A549 (cell line): ENCODE results near the gene SLC9A9. TPM values are rescaled to one million over a fixed set of nuclear protein-coding genes. Genes with fewer than 3 reads are reported as not detected.
"Not testable (repeated sequence)": the region's sequence is repeated elsewhere in the genome, so short reads cannot be mapped to it uniquely, and the experiment has no call there.

ENCODE experiments used
- ATAC-seq, 2 experiments: fragments of 200-7000 bp in 1 of 2; fragments of >200 bp in 1 of 2; cut with Nextera tagmentation in 1 of 2; cut with Tn5 transposase in 1 of 2; 3 replicates each; pipeline versions ENCODE4 v1.8.0 to v1.9.1; 2018 to 2020; ENCODE audit warnings: mild to moderate bottlenecking in 1 of 2, moderate library complexity in 1 of 2
- CTCF ChIA-PET: fragments of 300-600 bp; sonication (Branson Sonifier 250); formaldehyde crosslinking; extraction: SDS; loops from one replicate; lab custom pipeline; 2021; ENCODE audit warnings: antibody characterized with exemption, inconsistent platforms; lab: Yijun Ruan, JAX
- POLR2A ChIA-PET: fragments of 350-600 bp; formaldehyde crosslinking; extraction: SDS; loops from one replicate; lab custom pipeline; 2021; ENCODE audit warnings: antibody characterized with exemption, inconsistent platforms; lab: Yijun Ruan, JAX
- DNase-seq, 2 experiments: peaks; one replicate each; pipeline versions ENCODE4 v3.0.0 to v3.0.0-alpha.2; 2011 to 2016; ENCODE audit warnings: low read depth in 1 of 2, low spot score in 1 of 2
- FAIRE-seq: peaks from 2 replicates; lab custom pipeline; 2011; peaks lifted over from hg19 to GRCh38; lab: Jason Lieb, UNC
- H3K27ac ChIP-seq, 2 experiments: fragments of >200 bp; sonication (Bioruptor Twin); formaldehyde crosslinking; 3 replicates each; pipeline ENCODE4 v1.5.1; 2016 to 2017
- H3K4me1 ChIP-seq: fragments of >200 bp; sonication (Bioruptor Twin); formaldehyde crosslinking; 3 replicates; pipeline ENCODE4 v1.6.1; 2016
- H3K4me2 ChIP-seq: fragments of >200 bp; sonication (Bioruptor Twin); formaldehyde crosslinking; 3 replicates; pipeline ENCODE4 v1.6.1; 2016
- H3K4me3 ChIP-seq: fragments of >200 bp; sonication (Bioruptor Twin); formaldehyde crosslinking; 3 replicates; pipeline ENCODE4 v1.5.1; 2016
- H3K9me3 ChIP-seq: fragments of >200 bp; sonication (Bioruptor Twin); formaldehyde crosslinking; 3 replicates; pipeline ENCODE4 v1.6.1; 2016
- BHLHE40 ChIP-seq: IDR thresholded peaks from 2 replicates; pipeline ENCODE4 v1.6.1; 2012; ENCODE audit warnings: low read depth, low read length, inconsistent platforms
- CHD2 ChIP-seq: fragments of 150-350 bp; IDR thresholded peaks from 2 replicates; pipeline ENCODE4 v1.6.1; 2014; ENCODE audit warnings: low read length; ENCODE audit not compliant: partially characterized antibody
- EHF ChIP-seq: fragments of 250-450 bp; sonication (Bioruptor Pico); IDR thresholded peaks from 2 replicates; pipeline ENCODE4 v1.5.0; 2020; ENCODE audit warnings: mild to moderate bottlenecking
- EHMT2 ChIP-seq: fragments of 200-600 bp; sonication (generic); IDR thresholded peaks from 2 replicates; pipeline ENCODE4 v1.6.1; 2016; ENCODE audit warnings: antibody characterized with exemption, low read depth, mild to moderate bottlenecking, moderate library complexity
- FOSB ChIP-seq: fragments of 250-450 bp; sonication (Bioruptor Pico); IDR thresholded peaks from 2 replicates; pipeline ENCODE4 v1.5.0; 2020; ENCODE audit warnings: mild to moderate bottlenecking, moderate library complexity
- FOSL2 ChIP-seq, 2 experiments: fragments of 450-650 bp in 1 of 2; fragments of >200 bp in 1 of 2; sonication (Bioruptor Twin) in 1 of 2; formaldehyde crosslinking; IDR thresholded peaks; 2 replicates each; pipeline versions ENCODE4 v1.5.0 to v1.6.1; 2016 to 2020; ENCODE audit warnings: mild to moderate bottlenecking in 1 of 2, moderate library complexity in 1 of 2
- HDAC2 ChIP-seq: fragments of 200-600 bp; sonication (generic); IDR thresholded peaks from 2 replicates; pipeline ENCODE4 v1.6.1; 2016
- HEYL ChIP-seq: fragments of 250-450 bp; sonication (Bioruptor Pico); IDR thresholded peaks from 2 replicates; pipeline ENCODE4 v1.8.0; 2021; ENCODE audit warnings: mild to moderate bottlenecking, moderate library complexity
- HOXB13 ChIP-seq: fragments of 250-450 bp; sonication (Bioruptor Pico); IDR thresholded peaks from 2 replicates; pipeline ENCODE4 v1.5.0; 2020; ENCODE audit warnings: low read depth, mild to moderate bottlenecking, moderate library complexity
- HOXB5 ChIP-seq: fragments of 250-450 bp; sonication (Bioruptor Pico); IDR thresholded peaks from 2 replicates; pipeline ENCODE4 v1.5.0; 2020; ENCODE audit warnings: mild to moderate bottlenecking, moderate library complexity
- KDM5A ChIP-seq: fragments of 200-600 bp; sonication (generic); IDR thresholded peaks from 2 replicates; pipeline ENCODE4 v1.6.1; 2016; ENCODE audit warnings: antibody characterized with exemption, mild to moderate bottlenecking
- NR3C1 ChIP-seq: fragments of >200 bp; sonication (Bioruptor Twin); formaldehyde crosslinking; IDR thresholded peaks from 3 replicates; pipeline ENCODE4 v1.6.1; 2017
- PHF8 ChIP-seq: fragments of 200-600 bp; sonication (generic); IDR thresholded peaks from 2 replicates; pipeline ENCODE4 v1.6.1; 2016; ENCODE audit warnings: low read depth, mild to moderate bottlenecking, antibody characterized with exemption, moderate library complexity, borderline replicate concordance
- POLR2AphosphoS2 ChIP-seq: conservative IDR thresholded peaks from 2 replicates; pipeline ENCODE4 v1.6.1; 2012; ENCODE audit warnings: low read length, improper control_type of control experiment, inconsistent platforms
- RARB ChIP-seq: fragments of 250-450 bp; sonication (Bioruptor Pico); IDR thresholded peaks from 2 replicates; pipeline ENCODE4 v1.8.0; 2021; ENCODE audit warnings: mild to moderate bottlenecking, moderate library complexity
- RCOR1 ChIP-seq: fragments of 150-350 bp; IDR thresholded peaks from 2 replicates; pipeline ENCODE4 v1.6.1; 2014; ENCODE audit warnings: antibody characterized with exemption, low read length, low read depth
- RNF2 ChIP-seq: fragments of 200-600 bp; sonication (generic); IDR thresholded peaks from 2 replicates; pipeline ENCODE4 v1.6.1; 2016; ENCODE audit warnings: low read depth, mild to moderate bottlenecking, antibody characterized with exemption, moderate library complexity, borderline replicate concordance
- SREBF2 ChIP-seq: fragments of 450-650 bp; IDR thresholded peaks from 2 replicates; pipeline ENCODE4 v1.6.1; 2014; ENCODE audit warnings: mild to moderate bottlenecking, moderate library complexity
- TP53 ChIP-seq: fragments of 250-450 bp; sonication (Bioruptor Pico); IDR thresholded peaks from 2 replicates; pipeline ENCODE4 v1.5.0; 2021; ENCODE audit warnings: mild to moderate bottlenecking, moderate library complexity
- ZC3H11A ChIP-seq: fragments of 450-650 bp; IDR thresholded peaks from 2 replicates; pipeline ENCODE4 v1.6.1; 2014; ENCODE audit warnings: antibody characterized with exemption, mild to moderate bottlenecking
- ZFP36 ChIP-seq: fragments of 450-650 bp; IDR thresholded peaks from 2 replicates; pipeline ENCODE4 v1.6.1; 2014; ENCODE audit warnings: borderline replicate concordance; ENCODE audit not compliant: partially characterized antibody
- ZSCAN20 ChIP-seq: fragments of 250-450 bp; sonication (Bioruptor Pico); IDR thresholded peaks from 2 replicates; pipeline ENCODE4 v1.8.0; 2022; ENCODE audit warnings: mild to moderate bottlenecking, moderate library complexity
- WGBS: methylation state at CpG from one replicate; pipeline ENCODE4 v1.1.6; 2017; ENCODE audit errors: missing lambda C conversion rate; 5-methylcytosine and 5-hydroxymethylcytosine counted together
- polyA plus RNA-seq, 4 experiments: library from polyadenylated mRNA; depleted of rRNA in 3 of 4; stranded (reverse); fragments of >200 nt; fragmentation: RNase III in 1 of 4; extraction: RNeasy Plus Mini Kit Qiagen cat#74134 plus additional on column Dnase treatment in 1 of 4; gene quantifications; 2 replicates in 3 of 4; 3 replicates in 1 of 4; pipeline ENCODE4 v1.2.3, GENCODE V29; 2011 to 2017
- TF ChIP-seq, protein P1 (sequence below): IDR thresholded peaks from 2 replicates; pipeline ENCODE4 v1.6.1; 2012
- TF ChIP-seq, protein P2 (sequence below): fragments of 250-450 bp; sonication (Bioruptor Pico); IDR thresholded peaks from 2 replicates; pipeline ENCODE4 v1.5.0; 2020; ENCODE audit warnings: low read depth, mild to moderate bottlenecking, moderate library complexity
- TF ChIP-seq, protein P3 (sequence below): fragments of >200 bp; sonication (Bioruptor Twin); formaldehyde crosslinking; IDR thresholded peaks from 3 replicates; pipeline ENCODE4 v1.6.1; 2016

Gene SLC9A9
- polyA plus RNA-seq, 2 of the 4 experiments (the other 2 are of a cell fraction), result 0.10 to 0.32 TPM

DNA sequence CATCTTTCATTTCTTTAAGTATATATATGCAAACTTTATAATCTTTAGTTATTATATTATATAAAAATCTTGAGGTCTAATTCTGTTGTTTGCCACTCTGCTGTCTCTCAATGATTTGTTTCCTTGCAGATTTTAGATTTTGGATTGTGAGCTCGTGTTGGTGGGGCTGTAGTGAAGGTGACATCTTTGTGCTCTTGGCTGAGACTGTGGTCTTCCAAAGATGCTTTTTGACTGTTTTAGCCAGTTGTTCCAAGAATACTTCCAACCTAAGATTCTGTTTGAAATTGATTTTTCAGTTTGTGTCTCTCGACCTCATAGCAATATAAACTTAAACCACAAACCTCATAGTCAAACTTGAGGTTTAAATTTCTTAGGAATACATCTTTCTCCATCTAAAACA lies 326.5 kb downstream of the SLC9A9 start:
- CTCF ChIA-PET, result no interaction called here
- DNase-seq (no peak), ATAC-seq (no peak), FAIRE-seq (no peak)
- Histone ChIP-seq H3K4me2 (no peak overlapping the region), H3K4me3 (no peak overlapping the region), H3K9me3 (no peaks in the 10 kb centered on the region), H3K4me1 (no peaks in the 10 kb centered on the region), H3K27ac (no peak overlapping the region)
- no peak for TF ChIP-seq FOSB
- no peak for TF ChIP-seq HDAC2
- no peak for TF ChIP-seq ZSCAN20 (CRISPR knock-in tag)
- TF ChIP-seq SREBF2, result no peak
- no peak for TF ChIP-seq RNF2
- TF ChIP-seq KDM5A, result no peak
- TF ChIP-seq CHD2, result no peak
- TF ChIP-seq RCOR1, result no peak
- TF ChIP-seq HOXB5 (CRISPR knock-in tag), result no peak
- TF ChIP-seq FOSL2 (IDR thresholded peaks at IDR 0.05), result no peak
- TF ChIP-seq FOSL2 (CRISPR knock-in tag; IDR thresholded peaks at IDR 0.05), result no peak
- no peak for TF ChIP-seq TP53 (CRISPR knock-in tag)
- no peak for TF ChIP-seq RARB
- TF ChIP-seq HOXB13 (CRISPR knock-in tag), result no peak
- TF ChIP-seq, protein P1, sequence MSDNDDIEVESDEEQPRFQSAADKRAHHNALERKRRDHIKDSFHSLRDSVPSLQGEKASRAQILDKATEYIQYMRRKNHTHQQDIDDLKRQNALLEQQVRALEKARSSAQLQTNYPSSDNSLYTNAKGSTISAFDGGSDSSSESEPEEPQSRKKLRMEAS, result no peak
- TF ChIP-seq EHF (CRISPR knock-in tag), result no peak
- no peak for TF ChIP-seq HEYL (CRISPR knock-in tag)
- TF ChIP-seq ZFP36, result no peak
- no peak for TF ChIP-seq NR3C1
- POLR2A ChIA-PET, result no interaction called here
- WGBS, result 6% methylated on average over 2 of the region's 2 CpGs

DNA sequence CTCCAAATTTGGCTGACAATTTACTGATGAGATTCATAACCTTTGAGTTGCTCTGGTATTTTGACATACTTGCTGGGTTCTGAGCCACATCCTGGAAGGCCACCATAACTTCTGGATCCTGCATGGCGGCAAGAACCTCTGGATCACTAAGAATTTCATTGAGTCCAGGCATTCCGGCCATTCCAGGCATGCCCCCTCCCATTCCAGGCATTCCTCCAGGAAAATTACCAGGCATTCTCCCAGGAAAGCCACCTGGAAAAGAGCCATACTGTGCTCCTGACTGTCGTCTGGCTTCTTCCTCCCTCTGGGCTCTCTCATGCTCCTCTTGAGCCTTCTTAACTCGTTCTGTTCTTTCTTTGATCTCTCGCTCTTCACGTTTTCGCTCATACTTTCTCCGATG lies 331.1 kb downstream of the SLC9A9 start:
- FAIRE-seq, ATAC-seq, H3K9me3 ChIP-seq, H3K4me1 ChIP-seq, H3K4me2 ChIP-seq, DNase-seq, H3K4me3 ChIP-seq, CTCF ChIA-PET, H3K27ac ChIP-seq, POLR2A ChIA-PET: not testable (repeated sequence)
- WGBS, result 50% methylated on average over 8 of the region's 8 CpGs

DNA sequence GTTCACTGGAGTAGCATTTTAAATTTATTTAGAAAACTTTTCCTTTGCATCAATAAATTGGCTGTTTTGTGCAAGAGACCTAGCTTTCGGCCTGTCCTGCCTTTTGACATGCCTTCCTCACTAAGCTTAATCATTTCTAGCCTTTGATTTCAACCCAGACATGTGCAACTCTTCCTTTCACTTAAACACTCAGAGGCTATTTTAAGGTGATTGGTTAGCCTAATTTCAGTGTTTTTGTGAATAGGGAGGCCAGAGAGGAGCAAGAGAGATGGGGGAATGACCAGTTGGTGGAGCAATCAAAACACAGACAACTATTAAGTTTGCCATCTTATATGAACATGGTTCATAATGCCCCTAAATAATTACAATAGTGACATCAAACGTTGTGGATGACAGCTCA lies 333.4 kb downstream of the SLC9A9 start:
- Histone ChIP-seq H3K9me3 (no peaks in the 10 kb centered on the region), H3K4me2 (no peak overlapping the region), H3K4me1 (0 out of 3 replicates have a peak, but pooled peaks cover 3% of the 10 kb centered on the region)
- POLR2A ChIA-PET, result no interaction called here
- 22% methylated on average over 2 of the region's 2 CpGs for WGBS
- CTCF ChIA-PET, result interaction anchor here (0.8 kb wide), 1 partner anchor 8 kb away, joined by 3 read pairs; no protein-coding TSS in a partner anchor
- ATAC-seq, result no peak
- no peak for TF ChIP-seq RARB
- TF ChIP-seq, protein P2, sequence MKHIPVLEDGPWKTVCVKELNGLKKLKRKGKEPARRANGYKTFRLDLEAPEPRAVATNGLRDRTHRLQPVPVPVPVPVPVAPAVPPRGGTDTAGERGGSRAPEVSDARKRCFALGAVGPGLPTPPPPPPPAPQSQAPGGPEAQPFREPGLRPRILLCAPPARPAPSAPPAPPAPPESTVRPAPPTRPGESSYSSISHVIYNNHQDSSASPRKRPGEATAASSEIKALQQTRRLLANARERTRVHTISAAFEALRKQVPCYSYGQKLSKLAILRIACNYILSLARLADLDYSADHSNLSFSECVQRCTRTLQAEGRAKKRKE (CRISPR knock-in tag), result no peak
- no peak for TF ChIP-seq POLR2AphosphoS2
- TF ChIP-seq BHLHE40, result no peak
- no peak for TF ChIP-seq ZC3H11A
- TF ChIP-seq, all 56 proteins: peak for 0
- no peak overlapping the region for H3K27ac ChIP-seq
- no peak overlapping the region for H3K4me3 ChIP-seq
- DNase-seq, result no peak
- FAIRE-seq, result no peak

DNA sequence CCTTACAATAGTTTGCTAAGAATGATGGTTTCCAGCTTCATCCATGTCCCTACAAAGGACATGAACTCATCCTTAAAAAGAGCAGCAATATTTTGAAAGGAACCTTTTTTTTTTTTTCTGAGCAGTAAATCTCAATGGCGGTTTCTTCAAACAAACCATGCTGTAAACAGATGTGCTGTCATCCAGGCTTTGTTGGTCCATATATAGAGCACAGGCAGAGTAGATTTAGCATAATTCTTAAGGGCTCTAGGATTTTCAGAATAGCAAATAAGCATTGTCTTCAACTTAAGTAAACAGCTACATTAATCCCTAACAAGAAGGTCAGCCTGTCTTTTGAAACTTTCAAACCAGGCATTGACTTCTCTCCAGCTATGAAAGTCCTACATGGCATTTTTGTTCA lies 334.2 kb downstream of the SLC9A9 start:
- FAIRE-seq, result no peak
- POLR2A ChIA-PET, result no interaction called here

More for the DNA sequence above, 334.2 kb downstream of the SLC9A9 start:
- Histone ChIP-seq H3K9me3 (no peaks in the 10 kb centered on the region), H3K4me3 (no peak overlapping the region), H3K27ac (no peak overlapping the region), H3K4me2 (no peak overlapping the region), H3K4me1 (0 out of 3 replicates have a peak, but pooled peaks cover 3% of the 10 kb centered on the region)
- CTCF ChIA-PET, result interaction anchor here (0.7 to 0.8 kb wide), 2 partner anchors 9 to 72 kb away, joined by 3 read pairs; no protein-coding TSS in a partner anchor
- ATAC-seq, result no peak
- 80% methylated on average over 1 of the region's 1 CpG for WGBS
- no peak for DNase-seq
- no peak for TF ChIP-seq EHF (CRISPR knock-in tag)
- TF ChIP-seq, protein P3, sequence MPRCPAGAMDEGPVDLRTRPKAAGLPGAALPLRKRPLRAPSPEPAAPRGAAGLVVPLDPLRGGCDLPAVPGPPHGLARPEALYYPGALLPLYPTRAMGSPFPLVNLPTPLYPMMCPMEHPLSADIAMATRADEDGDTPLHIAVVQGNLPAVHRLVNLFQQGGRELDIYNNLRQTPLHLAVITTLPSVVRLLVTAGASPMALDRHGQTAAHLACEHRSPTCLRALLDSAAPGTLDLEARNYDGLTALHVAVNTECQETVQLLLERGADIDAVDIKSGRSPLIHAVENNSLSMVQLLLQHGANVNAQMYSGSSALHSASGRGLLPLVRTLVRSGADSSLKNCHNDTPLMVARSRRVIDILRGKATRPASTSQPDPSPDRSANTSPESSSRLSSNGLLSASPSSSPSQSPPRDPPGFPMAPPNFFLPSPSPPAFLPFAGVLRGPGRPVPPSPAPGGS, result no peak
- no peak for TF ChIP-seq PHF8
- no peak for TF ChIP-seq EHMT2
- TF ChIP-seq ZC3H11A, result no peak
- no peak for TF ChIP-seq SREBF2
- no peak for TF ChIP-seq RCOR1
- no peak for TF ChIP-seq NR3C1
